ENCODE data around the gene ILK.

Gene ILK

DNA sequence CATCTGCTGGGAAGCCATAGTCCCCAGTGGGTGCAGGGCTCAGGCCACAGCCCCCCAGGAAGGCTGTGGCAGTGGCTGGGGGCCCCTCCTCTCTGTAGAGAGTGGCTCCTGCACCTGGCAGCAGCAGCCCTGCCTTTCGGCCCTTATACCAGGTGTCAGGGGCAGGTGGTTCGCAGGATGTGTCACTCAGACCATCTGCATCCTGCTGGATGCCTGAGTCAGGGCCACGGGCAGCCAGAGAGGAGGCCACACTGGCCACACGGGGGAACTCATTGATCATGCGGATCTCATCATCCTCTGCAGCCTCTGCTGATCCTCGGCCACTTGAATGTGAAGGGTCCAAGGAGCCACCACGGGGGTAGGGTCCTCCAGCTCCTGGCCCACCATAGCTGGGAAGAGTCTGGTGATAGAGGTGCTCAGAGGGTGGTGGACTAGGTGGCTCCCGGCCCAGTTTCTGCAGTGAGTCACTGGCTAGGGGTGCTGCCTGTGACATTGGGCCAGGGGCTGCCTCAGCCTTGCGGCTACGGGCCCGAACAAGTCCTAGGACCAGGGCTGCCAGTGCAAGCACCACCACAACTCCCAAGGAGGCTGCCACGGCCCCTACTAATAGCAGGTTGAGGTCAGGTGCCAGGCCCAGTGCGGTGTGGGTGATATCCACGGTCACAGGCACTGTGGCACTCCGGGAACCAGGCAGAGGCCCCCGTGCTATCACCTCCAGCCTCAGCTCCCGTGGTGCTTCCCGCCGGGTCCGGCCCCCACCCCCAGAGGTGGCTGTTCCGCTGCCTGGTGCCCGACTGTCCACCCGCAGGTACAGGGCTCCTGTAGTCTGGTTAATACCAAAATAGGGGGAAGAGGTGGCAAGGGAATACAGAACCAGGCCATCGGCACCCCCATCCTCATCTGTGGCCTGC is 18.9 kb downstream of the ILK start:
- H3K4me3 ChIP-seq (ENCODE audit: low read length) = no peak overlapping the region
- H3K36me3 ChIP-seq (ENCODE audit: control insufficient read depth, insufficient read depth, low read length) = peaks cover 19% of the 10 kb centered on the region
- H3K9ac ChIP-seq (ENCODE audit: low read length) = no peak overlapping the region
- no peaks in the 10 kb centered on the region for H3K27me3 ChIP-seq (ENCODE audit: control insufficient read depth, insufficient read depth, low read length)
- no peak overlapping the region for H3K27ac ChIP-seq (ENCODE audit: low read depth, low read length)
- H3K4me1 ChIP-seq (ENCODE audit: control insufficient read depth, insufficient read depth, low read length) = peaks cover 6% of the 10 kb centered on the region

DNA sequence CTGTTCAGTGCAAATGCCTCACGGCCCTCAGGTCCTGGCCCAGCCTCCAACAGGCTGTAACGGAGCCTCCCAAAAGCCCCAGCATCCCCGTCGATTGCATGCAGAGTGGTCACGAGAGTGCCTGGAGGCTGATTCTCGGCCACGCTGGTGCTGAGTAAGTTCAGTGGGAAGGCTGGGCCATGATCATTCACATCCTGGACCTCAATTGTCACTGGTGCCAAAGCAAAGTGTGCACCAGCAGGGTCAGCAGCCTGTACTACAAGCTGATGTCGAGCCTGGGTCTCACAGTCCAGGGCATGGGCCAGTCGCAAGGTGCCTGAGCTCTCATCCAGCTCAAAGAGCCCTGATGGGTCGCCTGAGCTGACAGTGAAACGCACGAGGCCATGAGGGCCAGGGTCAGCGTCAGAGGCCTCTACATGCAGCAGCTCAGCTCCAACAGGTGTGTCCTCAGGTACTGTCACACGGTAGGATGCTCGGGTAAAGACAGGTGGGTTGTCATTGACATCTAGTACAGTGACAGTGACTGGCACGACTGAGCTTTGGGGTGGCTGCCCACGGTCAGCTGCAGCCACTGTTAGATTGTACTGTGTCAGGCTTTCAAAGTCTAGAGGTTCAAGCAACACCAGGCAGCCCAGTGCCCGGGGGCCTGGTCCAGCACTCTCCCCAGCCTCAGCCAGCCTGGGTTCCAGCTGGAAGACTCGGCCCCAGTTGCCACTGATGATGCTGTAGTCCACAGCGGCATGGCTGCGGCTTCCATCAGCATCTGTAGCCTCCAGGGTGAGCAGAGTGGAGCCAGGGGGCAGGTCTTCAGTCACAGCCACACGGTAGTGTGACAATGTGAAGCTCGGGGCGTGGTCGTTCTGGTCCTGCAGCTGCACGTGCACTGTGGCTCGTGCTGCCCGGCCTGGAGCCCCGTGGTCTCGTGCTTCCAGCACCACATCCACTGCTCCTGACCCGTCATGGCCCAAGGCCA is 20.1 kb downstream of the ILK start:
- no peaks in the 10 kb centered on the region for H3K27me3 ChIP-seq (ENCODE audit: control insufficient read depth, insufficient read depth, low read length)
- no peak overlapping the region for H3K27ac ChIP-seq (ENCODE audit: low read depth, low read length)
- H3K4me1 ChIP-seq (ENCODE audit: control insufficient read depth, insufficient read depth, low read length) = peaks cover 3% of the 10 kb centered on the region
- no peak overlapping the region for H3K4me3 ChIP-seq (ENCODE audit: low read length)
- peaks cover 20% of the 10 kb centered on the region for H3K36me3 ChIP-seq (ENCODE audit: control insufficient read depth, insufficient read depth, low read length)
- H3K9ac ChIP-seq (ENCODE audit: low read length) = no peak overlapping the region

DNA sequence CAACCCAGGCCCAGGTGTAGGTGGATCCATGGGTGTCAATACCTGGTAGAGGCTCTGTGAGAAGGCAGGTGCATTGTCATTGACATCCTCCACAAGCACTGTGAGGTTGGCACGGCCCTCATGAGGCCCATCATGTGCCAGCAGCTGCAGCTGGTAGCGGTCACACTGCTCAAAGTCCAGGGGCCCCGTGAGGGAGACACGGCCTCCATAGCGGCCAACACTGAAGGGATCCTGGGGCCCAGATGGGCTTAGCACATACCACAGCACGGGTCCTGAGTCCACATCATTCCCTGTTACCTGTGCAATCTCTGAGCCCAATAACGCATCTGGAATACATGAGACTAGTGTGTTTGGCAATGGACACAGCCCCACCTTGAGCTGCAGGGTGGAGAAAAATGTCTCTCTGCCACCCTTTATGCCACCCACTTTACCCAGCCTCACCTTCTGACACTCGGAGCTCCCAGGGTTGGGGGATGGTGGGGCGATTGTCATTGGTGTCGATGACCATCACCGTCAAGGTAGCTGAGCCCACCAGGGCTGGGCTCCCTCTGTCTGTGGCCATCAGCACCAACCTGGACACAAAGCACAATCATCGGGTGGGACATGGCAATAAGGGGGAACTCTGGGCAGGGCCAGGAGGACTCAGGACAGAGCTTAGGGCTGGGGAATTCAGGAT is 21.7 kb downstream of the ILK start:
- Histone ChIP-seq H3K4me3 (ENCODE audit: low read length) (no peak overlapping the region), H3K27me3 (ENCODE audit: control insufficient read depth, insufficient read depth, low read length) (no peaks in the 10 kb centered on the region), H3K36me3 (ENCODE audit: control insufficient read depth, insufficient read depth, low read length) (peaks cover 25% of the 10 kb centered on the region), H3K4me1 (ENCODE audit: control insufficient read depth, insufficient read depth, low read length) (no peaks in the 10 kb centered on the region), H3K9ac (ENCODE audit: low read length) (no peak overlapping the region), H3K27ac (ENCODE audit: low read depth, low read length) (no peak overlapping the region)

DNA sequence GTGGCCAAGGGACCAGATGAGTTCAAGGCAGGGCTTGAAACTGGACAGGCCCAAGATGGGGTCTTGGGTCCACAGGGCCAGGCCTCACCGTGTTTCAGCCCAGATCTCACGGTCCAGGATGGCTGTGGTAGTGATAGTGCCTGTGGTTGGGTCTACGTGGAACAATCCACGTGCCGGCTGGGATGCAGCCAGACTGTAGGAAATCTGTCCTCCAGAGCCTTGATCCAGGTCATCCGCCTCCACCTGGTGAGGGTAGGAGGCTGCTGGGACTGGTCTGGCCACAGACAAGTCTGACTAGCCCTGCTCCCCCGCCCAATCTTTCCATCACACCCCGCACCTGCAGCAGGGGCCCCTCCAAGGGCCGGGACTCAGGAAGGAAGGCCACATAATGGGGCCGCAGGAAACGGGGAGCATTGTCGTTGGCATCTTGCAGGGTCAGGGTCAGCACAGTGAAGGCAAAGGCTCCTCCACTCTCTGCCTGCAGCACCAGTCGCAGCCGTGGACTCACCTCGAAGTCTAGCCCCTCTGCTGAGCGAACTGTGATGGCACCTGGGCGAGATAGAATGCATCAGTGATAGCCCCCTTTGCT is 22.4 kb downstream of the ILK start:
- Histone ChIP-seq H3K4me3 (ENCODE audit: low read length) (no peak overlapping the region), H3K9ac (ENCODE audit: low read length) (no peak overlapping the region), H3K36me3 (ENCODE audit: control insufficient read depth, insufficient read depth, low read length) (peaks cover 25% of the 10 kb centered on the region), H3K27ac (ENCODE audit: low read depth, low read length) (no peak overlapping the region), H3K4me1 (ENCODE audit: control insufficient read depth, insufficient read depth, low read length) (no peaks in the 10 kb centered on the region), H3K27me3 (ENCODE audit: control insufficient read depth, insufficient read depth, low read length) (no peaks in the 10 kb centered on the region)

DNA sequence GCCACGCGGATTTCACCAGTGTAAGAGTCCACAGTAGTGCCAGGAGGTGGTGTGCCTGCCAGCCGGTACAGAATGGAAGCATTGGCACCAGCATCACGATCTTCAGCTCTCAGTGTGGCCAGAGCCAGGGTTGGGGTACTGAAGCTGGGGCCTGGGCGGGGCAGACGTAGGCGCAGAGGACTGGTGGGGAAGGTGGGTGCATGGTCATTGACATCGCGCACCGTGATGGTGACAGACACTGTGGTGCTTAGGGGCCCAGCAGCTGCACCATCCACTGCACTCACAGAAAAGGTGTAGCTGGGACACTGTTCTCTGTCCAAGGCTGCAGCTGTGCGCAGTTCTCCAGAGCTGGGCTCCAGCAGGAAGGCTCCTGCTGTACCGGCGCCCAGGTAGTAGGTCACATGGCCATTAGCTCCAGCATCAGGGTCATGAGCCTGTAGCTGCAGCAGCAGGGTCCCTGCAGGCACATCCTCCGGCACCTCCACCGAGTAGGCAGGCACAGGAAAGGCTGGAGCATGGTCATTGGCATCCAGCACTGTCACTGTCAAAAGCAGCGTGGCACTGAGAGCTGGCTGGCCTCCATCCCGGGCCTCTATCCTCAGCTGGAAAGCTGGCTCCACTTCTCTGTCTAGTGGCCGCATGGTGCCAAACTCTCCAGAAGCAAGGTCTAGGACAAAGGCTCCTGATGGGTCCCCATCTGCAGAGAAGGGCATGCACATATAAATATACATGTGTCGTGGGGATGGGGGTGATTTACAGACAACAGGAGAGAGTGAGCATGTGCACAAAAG is 23.6 kb downstream of the ILK start:
- Histone ChIP-seq H3K4me3 (ENCODE audit: low read length) (no peak overlapping the region), H3K4me1 (ENCODE audit: control insufficient read depth, insufficient read depth, low read length) (no peaks in the 10 kb centered on the region), H3K9ac (ENCODE audit: low read length) (no peak overlapping the region), H3K27me3 (ENCODE audit: control insufficient read depth, insufficient read depth, low read length) (no peaks in the 10 kb centered on the region), H3K27ac (ENCODE audit: low read depth, low read length) (no peak overlapping the region), H3K36me3 (ENCODE audit: control insufficient read depth, insufficient read depth, low read length) (peaks cover 34% of the 10 kb centered on the region)

DNA sequence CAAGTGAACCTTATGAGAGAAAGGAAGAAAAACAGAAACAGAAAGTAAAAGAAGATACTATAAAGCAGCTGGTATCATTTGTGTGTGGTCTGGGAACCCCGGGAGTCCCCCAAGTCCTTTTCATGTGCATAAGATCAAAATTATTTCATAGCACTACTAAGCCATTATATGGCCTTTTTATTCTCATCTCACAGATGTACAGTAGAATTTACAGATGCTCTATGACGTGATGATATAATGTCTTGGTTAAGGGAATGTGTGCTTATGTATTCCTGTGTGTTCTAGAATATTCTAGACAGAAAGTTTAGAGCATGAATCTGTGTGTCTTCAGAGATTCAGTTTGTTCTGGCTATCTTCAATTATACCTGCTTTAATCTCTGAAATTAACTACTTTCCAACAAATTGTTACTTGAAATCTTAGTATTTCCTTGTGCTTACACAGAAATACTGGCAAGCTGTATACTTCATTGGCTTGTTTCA is 24.2 kb downstream of the ILK start:
- H3K4me1 ChIP-seq (ENCODE audit: control insufficient read depth, insufficient read depth, low read length) = no peaks in the 10 kb centered on the region
- H3K27ac ChIP-seq (ENCODE audit: low read depth, low read length) = no peak overlapping the region
- H3K27me3 ChIP-seq (ENCODE audit: control insufficient read depth, insufficient read depth, low read length) = no peaks in the 10 kb centered on the region
- H3K9ac ChIP-seq (ENCODE audit: low read length) = no peak overlapping the region
- peaks cover 34% of the 10 kb centered on the region for H3K36me3 ChIP-seq (ENCODE audit: control insufficient read depth, insufficient read depth, low read length)
- H3K4me3 ChIP-seq (ENCODE audit: low read length) = no peak overlapping the region

DNA sequence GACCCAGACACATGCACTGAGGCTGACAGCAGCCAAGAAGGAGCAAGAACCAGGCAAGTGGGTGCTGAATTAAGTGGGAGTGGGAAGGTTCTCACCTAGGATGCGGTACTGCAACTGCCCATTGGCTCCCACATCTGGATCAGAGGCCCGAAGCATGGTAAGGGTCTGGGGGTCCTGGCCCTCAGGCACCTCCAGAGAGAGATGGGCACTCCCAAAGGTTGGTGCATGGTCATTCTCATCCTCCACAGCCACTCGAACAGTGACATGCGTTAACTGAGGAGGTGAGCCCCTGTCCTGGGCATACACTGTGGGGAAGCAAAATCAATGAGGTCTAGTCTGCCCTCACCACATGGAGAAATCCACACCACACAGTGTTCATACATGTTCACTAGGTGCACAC is 25.0 kb downstream of the ILK start:
- H3K27ac ChIP-seq (ENCODE audit: low read depth, low read length) = no peak overlapping the region
- no peaks in the 10 kb centered on the region for H3K4me1 ChIP-seq (ENCODE audit: control insufficient read depth, insufficient read depth, low read length)
- H3K36me3 ChIP-seq (ENCODE audit: control insufficient read depth, insufficient read depth, low read length) = peaks cover 39% of the 10 kb centered on the region
- no peak overlapping the region for H3K9ac ChIP-seq (ENCODE audit: low read length)
- no peak overlapping the region for H3K4me3 ChIP-seq (ENCODE audit: low read length)
- no peaks in the 10 kb centered on the region for H3K27me3 ChIP-seq (ENCODE audit: control insufficient read depth, insufficient read depth, low read length)

DNA sequence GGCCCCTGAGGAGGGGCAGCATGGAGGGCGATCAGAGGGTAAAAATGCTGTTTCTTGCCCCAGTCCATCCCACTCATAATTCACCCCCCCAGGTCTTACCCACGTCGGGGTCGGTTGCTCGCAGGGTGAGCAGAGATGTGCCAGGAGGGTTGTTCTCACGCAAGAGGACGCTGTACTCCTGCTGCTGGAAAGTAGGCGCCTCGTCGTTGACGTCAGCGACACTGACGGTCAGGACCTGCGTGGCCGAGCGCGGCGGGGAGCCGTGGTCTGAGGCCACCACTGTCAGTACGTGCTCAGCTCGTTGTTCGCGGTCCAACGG is 26.0 kb downstream of the ILK start:
- Histone ChIP-seq H3K4me3 (ENCODE audit: low read length) (no peak overlapping the region), H3K36me3 (ENCODE audit: control insufficient read depth, insufficient read depth, low read length) (peaks cover 39% of the 10 kb centered on the region), H3K27me3 (ENCODE audit: control insufficient read depth, insufficient read depth, low read length) (no peaks in the 10 kb centered on the region)

DNA sequence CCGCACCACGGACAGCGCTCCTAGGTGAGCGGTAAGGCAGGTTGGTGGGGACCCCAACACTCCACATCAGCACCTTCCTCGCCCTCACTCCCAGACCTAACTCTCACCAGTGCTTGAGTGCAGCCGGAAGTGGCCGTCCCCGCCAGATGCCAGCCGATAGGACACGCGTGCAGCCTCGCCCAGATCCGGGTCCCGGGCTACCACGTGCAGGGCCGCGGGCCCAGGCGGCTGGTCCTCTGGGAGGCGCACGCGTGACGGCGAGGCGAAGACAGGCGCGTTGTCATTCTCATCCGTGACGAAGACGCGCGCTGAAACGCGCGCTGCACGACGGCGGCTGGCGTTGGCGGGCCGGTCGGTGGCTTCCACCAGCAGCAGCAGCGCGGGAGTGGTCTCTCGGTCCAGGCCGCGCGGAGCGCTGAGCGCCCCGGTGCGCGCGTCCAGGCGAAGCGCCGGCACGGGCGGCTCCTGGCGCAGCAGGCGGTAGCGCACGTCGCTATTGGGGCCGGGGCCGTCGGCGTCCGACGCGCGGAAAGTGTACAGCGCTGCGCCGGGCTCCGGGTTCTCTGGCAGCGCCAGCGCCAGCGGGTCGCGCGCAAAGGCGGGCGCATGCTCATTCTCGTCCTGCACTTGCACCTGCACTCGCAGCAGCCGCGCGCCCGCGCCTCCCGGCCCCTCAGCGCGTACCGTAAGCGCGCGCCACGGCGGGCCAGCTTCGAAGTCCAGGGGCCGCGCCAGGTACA is 26.5 kb downstream of the ILK start:
- Histone ChIP-seq H3K27me3 (ENCODE audit: control insufficient read depth, insufficient read depth, low read length) (no peaks in the 10 kb centered on the region), H3K9ac (ENCODE audit: low read length) (no peak overlapping the region), H3K27ac (ENCODE audit: low read depth, low read length) (no peak overlapping the region), H3K4me3 (ENCODE audit: low read length) (no peak overlapping the region), H3K4me1 (ENCODE audit: control insufficient read depth, insufficient read depth, low read length) (peaks cover 3% of the 10 kb centered on the region), H3K36me3 (ENCODE audit: control insufficient read depth, insufficient read depth, low read length) (peaks cover 39% of the 10 kb centered on the region)

More for the DNA sequence above, 26.0 kb downstream of the ILK start:
- no peaks in the 10 kb centered on the region for H3K4me1 ChIP-seq (ENCODE audit: control insufficient read depth, insufficient read depth, low read length)
- H3K9ac ChIP-seq (ENCODE audit: low read length) = no peak overlapping the region
- no peak overlapping the region for H3K27ac ChIP-seq (ENCODE audit: low read depth, low read length)

DNA sequence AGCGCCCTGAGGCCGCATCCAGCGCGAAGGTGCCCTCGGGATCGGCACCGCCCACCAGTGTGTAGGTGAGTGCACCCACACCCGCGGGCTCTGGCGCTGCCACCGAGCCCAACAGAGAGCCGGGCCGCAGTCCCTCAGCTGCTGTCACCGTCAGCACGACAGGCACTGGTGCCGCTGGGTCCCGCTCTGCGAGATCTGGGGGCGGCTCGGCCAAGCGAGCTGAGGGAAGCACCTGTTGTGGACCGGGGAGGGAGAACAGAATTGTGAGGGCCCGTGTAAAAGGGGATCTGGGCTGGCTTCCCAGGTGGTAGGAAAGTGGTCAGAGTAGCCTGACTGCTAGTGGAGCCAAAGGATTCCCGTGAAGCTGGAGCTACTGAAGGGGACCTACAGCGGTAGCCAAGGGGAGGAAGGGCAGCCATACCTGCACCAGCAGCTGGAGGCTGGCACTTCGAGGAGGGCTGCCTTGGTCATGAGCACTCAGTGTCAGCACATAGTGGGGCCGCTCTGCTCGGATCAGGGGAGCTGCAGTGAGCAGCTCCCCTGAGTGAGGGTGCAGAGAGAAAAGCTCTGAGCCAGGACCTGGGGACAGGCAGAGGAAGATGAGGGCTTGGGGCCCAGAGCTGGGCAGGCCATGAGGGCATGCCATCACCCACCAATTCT is 27.2 kb downstream of the ILK start:
- Histone ChIP-seq H3K4me3 (ENCODE audit: low read length) (no peak overlapping the region), H3K27me3 (ENCODE audit: control insufficient read depth, insufficient read depth, low read length) (no peaks in the 10 kb centered on the region), H3K27ac (ENCODE audit: low read depth, low read length) (no peak overlapping the region), H3K4me1 (ENCODE audit: control insufficient read depth, insufficient read depth, low read length) (peaks cover 10% of the 10 kb centered on the region), H3K9ac (ENCODE audit: low read length) (no peak overlapping the region), H3K36me3 (ENCODE audit: control insufficient read depth, insufficient read depth, low read length) (peaks cover 33% of the 10 kb centered on the region)
